Activated gamma-delta T cell treated with Interleukin-2 at 50 U/mL for 16 hours (primary cell): ENCODE results near the gene ALG12.

Source experiments
- DNase-seq: peaks from one replicate; pipeline ENCODE4 v3.0.0-alpha.2; 2020

ALG12 gene

DNA sequence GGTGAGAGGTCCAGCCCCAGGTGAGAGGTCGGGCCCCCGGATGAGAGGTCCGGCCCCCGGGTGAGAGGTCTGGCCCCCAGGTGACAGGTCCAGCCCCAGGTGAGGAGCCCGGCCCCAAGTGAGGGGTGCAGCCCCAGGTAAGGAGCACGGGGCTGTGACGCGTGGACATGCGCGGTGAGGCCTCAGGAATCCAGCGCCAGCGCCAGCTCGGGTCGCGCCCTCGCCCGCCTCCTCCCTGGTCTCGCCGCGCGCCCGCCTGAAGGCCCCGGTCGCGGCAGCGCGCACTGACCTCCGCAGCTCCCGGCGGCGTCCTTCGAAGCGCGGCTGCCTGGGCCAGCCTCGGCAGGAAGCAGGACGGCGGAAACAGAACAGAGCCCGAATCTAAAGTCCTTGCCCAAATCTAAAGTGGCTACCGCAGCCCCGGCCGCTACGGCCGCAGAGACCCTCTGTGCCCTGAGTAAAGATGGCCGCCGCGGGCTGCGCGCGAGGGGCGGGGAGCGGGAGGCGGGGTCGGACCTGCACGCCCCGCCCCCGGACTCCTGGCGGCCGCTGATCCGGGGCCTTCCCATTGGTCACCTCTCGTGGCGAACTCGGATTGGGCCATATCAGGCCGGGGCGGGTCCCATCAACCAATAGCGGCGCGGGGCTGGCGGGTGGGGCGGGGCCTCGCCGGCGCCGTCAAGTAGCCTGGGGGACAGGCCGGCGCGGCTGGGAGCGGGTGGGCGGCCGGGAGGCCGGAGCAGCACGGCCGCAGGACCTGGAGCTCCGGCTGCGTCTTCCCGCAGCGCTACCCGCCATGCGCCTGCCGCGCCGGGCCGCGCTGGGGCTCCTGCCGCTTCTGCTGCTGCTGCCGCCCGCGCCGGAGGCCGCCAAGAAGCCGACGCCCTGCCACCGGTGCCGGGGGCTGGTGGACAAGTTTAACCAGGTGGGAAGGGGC is at the start of gene ALG12, which contains the start of gene CRELD2:
ALG12 (minus strand) TSS at position 465 of the 937 bp plus-strand sequence. CDS start 4,673 bp downstream, outside the sequence.
CRELD2 (plus strand) TSS at position 661 of the 937 bp plus-strand sequence; CDS start at position 797, 136 bp downstream.
- peak; percentile 97 for DNase-seq

- peak; percentile 3 for DNase-seq
These were observed 49.5 kb upstream of the ALG12 start for GRCh38 chr22:49967706-49968208.

DNA sequence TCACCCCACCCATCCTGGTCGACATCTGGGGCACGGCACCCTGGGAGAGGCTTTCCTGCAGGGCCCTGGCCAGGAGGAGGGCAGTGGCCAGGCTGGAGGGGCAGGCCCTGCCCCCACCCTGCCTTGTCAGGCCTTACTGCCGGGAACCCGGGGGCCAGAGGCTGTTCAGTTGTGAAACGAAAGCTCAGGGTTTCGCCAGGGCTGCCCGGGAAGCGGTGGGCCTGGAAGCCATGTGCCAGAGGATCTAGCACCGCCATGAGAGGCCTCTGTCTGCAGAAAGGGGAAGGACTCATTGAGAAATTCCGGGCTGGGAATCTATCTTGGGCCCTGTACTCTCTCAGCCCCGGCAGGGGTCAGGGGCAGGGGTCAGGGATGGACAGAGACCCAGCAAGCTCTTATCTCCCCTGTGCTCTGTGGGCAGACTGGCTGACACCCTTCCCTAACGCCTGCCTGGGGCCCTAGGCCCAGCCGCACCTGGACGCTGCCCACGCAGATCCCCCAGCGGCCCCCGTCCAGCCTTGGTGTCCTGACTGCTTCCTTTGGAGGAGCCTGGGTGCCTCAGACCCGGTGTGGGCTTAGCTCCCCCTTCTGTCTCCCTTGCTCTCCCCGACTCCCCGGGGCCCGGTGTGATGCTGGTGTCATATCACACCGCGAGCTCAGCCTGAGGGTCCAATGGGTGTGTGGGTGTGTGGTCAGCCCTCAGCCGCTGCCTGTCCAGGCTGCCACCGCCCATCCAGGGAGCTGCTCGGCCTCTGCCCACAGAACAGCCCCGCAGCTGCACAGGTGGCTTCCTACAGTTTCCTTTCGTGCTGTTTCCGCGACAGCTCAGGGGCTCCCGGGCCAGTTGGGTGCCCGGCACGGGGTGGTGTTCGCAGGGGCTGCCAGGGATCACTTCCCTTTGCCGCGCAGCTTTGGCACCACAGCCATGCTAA is 48.8 kb upstream of the ALG12 start:
- DNase-seq, result peak; percentile 6

DNA sequence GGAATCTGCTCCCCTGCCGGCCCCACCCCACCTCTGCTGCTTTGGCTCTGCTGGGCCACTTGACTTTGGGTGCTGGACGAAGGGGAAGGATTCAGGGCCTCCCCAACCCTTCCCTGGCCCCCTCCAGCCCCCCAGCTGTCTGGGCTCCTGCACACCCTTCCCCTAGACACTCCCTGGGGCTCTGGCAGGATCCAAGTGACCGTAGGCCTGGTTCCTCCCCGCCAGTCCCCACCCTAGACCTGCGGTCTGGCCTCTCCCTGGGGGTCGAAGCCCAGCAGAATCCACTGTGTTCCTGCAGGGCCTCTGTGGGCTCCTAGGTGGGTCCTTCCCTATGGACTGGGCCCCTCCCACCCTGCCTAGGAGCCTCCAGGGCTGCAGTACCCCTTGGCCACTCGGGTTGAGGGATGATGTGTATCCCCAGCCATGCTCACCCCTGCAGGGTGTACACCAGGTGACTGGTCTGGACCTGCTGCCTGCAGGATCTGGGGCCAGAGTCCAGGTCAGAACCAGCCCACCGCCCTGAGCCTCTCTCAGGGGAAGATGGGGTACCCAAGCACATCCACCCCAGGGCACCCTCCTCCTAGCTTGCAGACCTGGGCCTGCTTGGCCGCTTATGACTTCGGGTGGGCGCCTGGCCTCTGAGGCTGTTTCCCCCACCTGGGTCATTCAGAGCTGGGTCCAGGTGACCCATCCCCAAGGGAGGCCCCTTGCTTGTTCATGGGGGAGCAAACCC is 48.0 kb upstream of the ALG12 start:
- DNase-seq, result peak; percentile 3

DNA sequence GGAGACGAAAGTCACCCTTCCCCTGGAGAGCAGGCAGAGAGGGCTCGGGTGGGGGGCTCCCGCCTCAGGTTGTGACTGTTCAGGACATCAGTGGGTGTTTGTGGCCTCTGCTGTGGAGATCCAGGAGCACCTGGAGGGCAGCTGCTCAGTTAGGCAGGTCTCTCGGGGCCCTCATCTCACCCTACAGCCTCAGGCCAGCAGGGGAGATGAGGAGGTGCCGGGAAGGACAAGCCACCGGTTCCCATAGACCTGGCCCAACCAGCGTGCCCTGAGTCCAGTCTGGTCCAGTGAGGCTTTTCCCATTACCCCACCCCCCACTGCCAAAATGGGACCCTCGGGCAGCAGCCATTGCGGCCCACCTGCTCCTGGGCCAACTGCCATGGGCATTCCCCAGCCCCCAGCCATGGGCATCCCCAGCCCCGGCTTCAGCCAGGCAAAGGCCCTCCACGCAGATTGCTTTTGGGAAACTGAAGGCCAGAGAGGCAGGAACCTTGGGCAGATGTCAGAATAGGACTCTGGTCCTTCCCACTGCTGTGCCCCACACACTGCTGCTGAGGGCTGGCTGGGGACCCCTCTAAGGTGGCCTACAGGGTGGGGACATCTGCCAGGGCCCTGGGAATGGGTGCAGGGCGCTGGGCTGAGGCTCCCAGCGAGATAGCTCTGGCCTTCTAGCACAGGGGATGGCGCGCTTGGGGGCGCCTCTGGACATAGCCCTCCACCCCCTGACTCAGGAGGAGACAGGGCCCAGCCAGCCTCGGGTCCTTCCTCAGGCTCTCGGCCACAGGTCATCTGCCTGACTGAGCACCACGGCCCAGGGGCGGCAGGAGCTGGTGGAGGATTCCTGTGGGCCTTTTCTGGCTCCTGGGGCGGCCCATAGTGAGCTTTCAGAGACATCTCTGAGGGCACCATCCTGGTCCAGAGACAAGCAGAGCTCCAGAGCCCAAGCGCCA is 47.1 kb upstream of the ALG12 start:
- peak; percentile 4 for DNase-seq

DNA sequence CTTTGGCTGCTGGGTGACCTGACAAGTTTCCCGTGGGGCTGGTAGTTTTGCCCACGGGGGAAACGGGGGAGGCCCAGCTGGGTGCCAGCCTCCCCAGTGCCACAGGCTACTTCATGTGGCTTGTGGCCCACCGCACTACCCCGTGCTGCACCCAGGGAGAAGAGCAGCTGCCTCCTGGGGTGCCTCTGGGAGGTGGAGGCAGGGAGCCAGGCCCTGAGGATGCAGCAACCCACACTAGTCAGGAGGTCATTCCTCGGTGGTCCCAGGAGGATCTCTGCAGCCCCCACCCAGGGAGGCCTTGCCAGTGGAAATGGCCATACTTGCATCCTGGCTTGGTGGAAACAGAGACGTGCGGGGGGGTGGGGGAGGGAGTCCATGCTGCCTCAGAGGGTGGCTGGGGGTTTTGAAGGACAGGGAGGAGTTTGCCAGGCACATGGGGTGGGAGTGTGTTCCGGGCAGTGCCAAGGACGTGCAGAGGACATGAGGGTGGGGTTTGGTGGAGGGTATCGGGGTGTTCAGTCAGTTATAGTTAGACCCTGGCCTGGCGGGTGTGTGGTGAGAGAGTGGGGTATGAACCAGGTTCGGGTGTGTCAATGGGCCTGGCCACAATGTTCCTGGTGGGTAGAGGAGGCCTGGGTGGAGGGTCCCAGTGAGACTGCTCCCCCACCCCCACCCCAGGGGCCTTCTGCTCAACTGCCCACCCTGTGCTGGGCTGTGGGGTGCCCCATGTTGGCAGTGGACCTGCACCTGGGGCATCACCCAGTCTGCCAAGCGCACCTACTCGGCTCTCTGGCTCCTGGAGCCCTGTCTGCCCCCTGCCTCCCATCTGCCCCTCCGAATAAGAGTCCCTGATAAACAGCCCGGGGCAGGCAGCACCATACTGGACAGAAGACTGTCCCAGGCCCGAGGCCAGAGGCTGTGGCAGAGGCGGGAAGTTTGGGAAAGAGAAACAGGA is 46.2 kb upstream of the ALG12 start:
- DNase-seq, result peak; percentile 50

GRCh38 chr22:49963647-49964026 is 45.4 kb upstream of the ALG12 start:
- peak; percentile 14 for DNase-seq

- DNase-seq, result peak; percentile 4
These were observed 44.8 kb upstream of the ALG12 start for GRCh38 chr22:49962751-49963646.

- peak; percentile 72 for DNase-seq
These were observed 43.9 kb upstream of the ALG12 start for GRCh38 chr22:49962012-49962750.

GRCh38 chr22:49961601-49962011 is 43.4 kb upstream of the ALG12 start:
- DNase-seq, result no peak

DNA sequence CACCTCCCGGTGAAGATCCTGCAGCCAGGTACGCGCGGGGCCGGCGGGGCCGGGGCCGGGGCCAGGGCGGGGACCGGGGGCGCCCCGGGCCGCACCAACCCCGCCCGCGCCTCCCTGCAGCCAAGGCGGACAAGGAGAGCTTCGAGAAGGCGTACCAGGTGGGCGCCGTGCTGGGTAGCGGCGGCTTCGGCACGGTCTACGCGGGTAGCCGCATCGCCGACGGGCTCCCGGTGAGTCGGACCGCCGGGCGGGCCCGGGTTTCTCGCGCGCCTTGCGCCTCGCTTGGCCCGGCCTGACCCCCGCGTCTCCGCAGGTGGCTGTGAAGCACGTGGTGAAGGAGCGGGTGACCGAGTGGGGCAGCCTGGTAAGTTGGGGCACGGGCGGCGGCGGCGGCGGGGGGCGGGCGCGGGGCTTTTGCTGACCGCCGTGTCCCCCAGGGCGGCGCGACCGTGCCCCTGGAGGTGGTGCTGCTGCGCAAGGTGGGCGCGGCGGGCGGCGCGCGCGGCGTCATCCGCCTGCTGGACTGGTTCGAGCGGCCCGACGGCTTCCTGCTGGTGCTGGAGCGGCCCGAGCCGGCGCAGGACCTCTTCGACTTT is 42.9 kb upstream of the ALG12 start:
- peak; percentile 41 for DNase-seq

DNA sequence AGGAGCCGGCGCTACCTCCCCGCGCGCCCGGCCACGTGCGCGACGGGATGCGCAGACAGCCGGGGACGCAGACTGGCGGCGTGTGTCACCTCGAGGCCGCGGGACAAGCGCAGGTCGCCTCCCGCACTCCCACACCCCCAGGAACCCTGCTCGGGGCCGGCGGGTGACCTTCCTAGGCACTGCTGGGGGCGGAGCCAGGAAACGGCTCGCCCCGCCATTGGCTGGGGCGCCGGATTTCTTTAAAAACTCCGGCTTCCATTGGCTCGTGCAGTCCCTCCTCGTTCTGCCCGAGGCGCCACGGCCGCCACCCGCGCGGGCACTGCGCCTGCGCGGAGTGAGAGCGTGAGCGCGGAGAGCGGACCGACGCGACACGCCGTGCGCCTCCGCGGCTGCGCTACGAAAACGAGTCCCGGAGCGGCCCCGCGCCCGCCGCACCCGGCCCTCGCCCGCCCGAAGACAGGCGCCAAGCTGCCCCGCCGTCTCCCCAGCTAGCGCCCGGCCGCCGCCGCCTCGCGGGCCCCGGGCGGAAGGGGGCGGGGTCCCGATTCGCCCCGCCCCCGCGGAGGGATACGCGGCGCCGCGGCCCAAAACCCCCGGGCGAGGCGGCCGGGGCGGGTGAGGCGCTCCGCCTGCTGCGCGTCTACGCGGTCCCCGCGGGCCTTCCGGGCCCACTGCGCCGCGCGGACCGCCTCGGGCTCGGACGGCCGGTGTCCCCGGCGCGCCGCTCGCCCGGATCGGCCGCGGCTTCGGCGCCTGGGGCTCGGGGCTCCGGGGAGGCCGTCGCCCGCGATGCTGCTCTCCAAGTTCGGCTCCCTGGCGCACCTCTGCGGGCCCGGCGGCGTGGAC is 42.1 kb upstream of the ALG12 start, which contains the start of gene PIM3:
PIM3 (plus strand) TSS at position 614 of the 846 bp plus-strand sequence; CDS start at position 790, 176 bp downstream.
- DNase-seq, result peak; percentile 87

GRCh38 chr22:49959782-49960158 is 41.5 kb upstream of the ALG12 start:
- no peak for DNase-seq

DNA sequence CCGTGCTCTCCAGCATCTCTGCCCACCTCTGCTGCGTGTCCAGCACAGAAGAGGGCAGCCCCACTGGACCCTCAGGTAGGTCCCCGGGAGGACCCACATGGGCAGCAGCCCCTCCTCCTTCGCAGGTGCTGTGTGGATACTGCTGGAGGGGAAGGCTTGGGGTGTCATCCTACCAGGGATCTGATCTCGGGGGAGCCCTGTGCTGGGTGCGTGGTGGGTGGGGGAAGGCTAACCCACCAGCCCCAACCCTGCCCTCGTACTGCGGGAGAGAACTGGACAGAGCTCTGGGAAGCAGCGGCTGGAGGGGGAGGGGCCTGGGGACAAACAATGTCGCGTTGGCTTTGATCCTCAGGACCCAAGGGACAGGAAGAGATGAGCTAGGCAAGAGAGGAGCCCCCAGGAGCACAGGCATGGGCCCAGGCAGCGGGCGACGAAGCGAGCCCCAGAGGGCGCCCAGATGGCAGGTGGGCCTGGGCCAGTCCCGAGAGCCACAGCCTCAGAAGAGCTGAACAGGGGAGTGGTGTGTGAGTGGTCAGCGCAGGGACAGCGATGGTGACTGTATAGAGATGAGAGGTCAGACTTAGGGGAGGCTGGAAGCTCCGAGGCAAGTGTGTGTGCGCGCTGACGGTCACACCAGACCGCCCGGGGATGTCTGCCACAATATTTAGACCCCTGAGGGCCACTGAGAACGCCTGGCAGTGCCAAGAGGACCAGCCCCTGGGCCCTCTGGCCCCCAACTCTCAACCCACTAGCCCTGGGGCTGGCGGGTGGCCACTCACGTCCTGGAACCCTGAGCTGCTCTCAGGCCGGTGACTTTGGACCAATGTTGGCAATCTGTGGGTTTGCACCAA is 40.9 kb upstream of the ALG12 start:
- no peak for DNase-seq

- no peak for DNase-seq
These were observed 40.2 kb upstream of the ALG12 start for GRCh38 chr22:49958366-49958921.
